ENCODE data around the gene ITPK1.

- TF ChIP-seq POLR2A (IDR thresholded peaks at IDR 0.05): no peak
- TF ChIP-seq CTCF (IDR thresholded peaks at IDR 0.05): no peak
- no peak for TF ChIP-seq POLR2AphosphoS5 (IDR thresholded peaks at IDR 0.05)
- TF ChIP-seq EP300 (IDR thresholded peaks at IDR 0.05; ENCODE audit: low read depth): no peak
Observed at GRCh38 chr14:93016275-93016845, 99.4 kb downstream of the ITPK1 start.

Data from transverse colon (tissue), 4 donors.